ENCODE data around the gene AGA. TPM values are rescaled to one million over a fixed set of nuclear protein-coding genes. Genes with fewer than 3 reads are reported as not detected.

Gene AGA
- total and polyA plus RNA-seq, 2 of the 13 experiments (the other 11 are each of a cell fraction or from before 2014, with no cell fraction given) = 21.9 to 22.3 TPM

- TF ChIP-seq ZNF30 (CRISPR knock-in tag; IDR thresholded peaks at IDR 0.05) (no peak), LBX2 (CRISPR knock-in tag; IDR thresholded peaks at IDR 0.05; ENCODE audit: borderline replicate concordance) (peak; percentile 25; the same call in 1 of the 2 replicates), ARNTL (CRISPR knock-in tag; IDR thresholded peaks at IDR 0.05) (peak; percentile 26; the same call in 1 of the 2 replicates), ZNF556 (CRISPR knock-in tag; IDR thresholded peaks at IDR 0.05; ENCODE audit: borderline replicate concordance) (peak; percentile 73; the same call in 1 of the 2 replicates), KMT2A (CRISPR knock-in tag; IDR thresholded peaks at IDR 0.05) (peak; percentile 53), ZSCAN21 (CRISPR knock-in tag; IDR thresholded peaks at IDR 0.05; ENCODE audit: borderline replicate concordance) (peak; percentile 52; the same call in 1 of the 2 replicates), ZNF792 (CRISPR knock-in tag; IDR thresholded peaks at IDR 0.05) (peak; percentile 33; the same call in 1 of the 2 replicates), ZNF790 (CRISPR knock-in tag; IDR thresholded peaks at IDR 0.05; ENCODE audit: borderline replicate concordance) (no peak; the same call in 1 of the 2 replicates), TCF7 (IDR thresholded peaks at IDR 0.05; ENCODE audit: low read depth) (no peak), MBD4 (IDR thresholded peaks at IDR 0.05; ENCODE audit: borderline replicate concordance, low read length) (no peak), STAT6 (CRISPR knock-in tag; IDR thresholded peaks at IDR 0.05; ENCODE audit: borderline replicate concordance) (peak; percentile 74; the same call in 1 of the 2 replicates), ZNF280B (CRISPR knock-in tag; IDR thresholded peaks at IDR 0.05; ENCODE audit: borderline replicate concordance) (peak; percentile 70; the same call in 1 of the 2 replicates), ATF4 (CRISPR knock-in tag; IDR thresholded peaks at IDR 0.05) (peak in 1 of 2 experiments; percentile 51; a peak in 2 of 4 replicates), TOE1 (CRISPR knock-in tag; IDR thresholded peaks at IDR 0.05) (peak; percentile 51; the same call in 1 of the 2 replicates), ATF7-NPFF (CRISPR knock-in tag; IDR thresholded peaks at IDR 0.05; ENCODE audit: low read depth) (0 out of 2 replicates have a peak, but pooled peaks have one; percentile 15), NONO (IDR thresholded peaks at IDR 0.05) (no peak), NONO (CRISPR knock-in tag; conservative IDR thresholded peaks at IDR 0.05) (peak; percentile 87), MED1 (CRISPR knock-in tag; IDR thresholded peaks at IDR 0.05) (peak; percentile 49; the same call in 1 of the 2 replicates), IRF1 (CRISPR knock-in tag; IDR thresholded peaks at IDR 0.05; ENCODE audit: low read depth) (no peak), ZNF883 (CRISPR knock-in tag; IDR thresholded peaks at IDR 0.05; ENCODE audit: not compliant biosample characterization) (no peak), ZNF34 (CRISPR knock-in tag; IDR thresholded peaks at IDR 0.05; ENCODE audit: borderline replicate concordance) (no peak; the same call in 1 of the 2 replicates), ZNF256 (CRISPR knock-in tag; conservative IDR thresholded peaks at IDR 0.05) (no peak; the same call in 1 of the 2 replicates), BORCS8-MEF2B (CRISPR knock-in tag; IDR thresholded peaks at IDR 0.05) (peak; percentile 72)
Measured at GRCh38 chr4:177441803-177442622, at the start of gene AGA (continued).

Data from HepG2 (cell line).